Vagina (tissue), 2 donors: ENCODE data around the gene PAXX. TPM values are rescaled to one million over a fixed set of nuclear protein-coding genes. Genes with fewer than 3 reads are reported as not detected.

Experiments
- DNase-seq, 2 donors: peaks; one replicate each; pipeline ENCODE4 v3.0.0-alpha.2; 2017; ENCODE audit errors: extremely low spot score in 2 of 2
- H3K27ac ChIP-seq: fragments of 200-600 bp; sonication (generic); one replicate; pipeline ENCODE4 v1.5.1; 2019
- H3K27me3 ChIP-seq: fragments of 200-600 bp; sonication (generic); one replicate; pipeline ENCODE4 v1.5.1; 2019
- H3K36me3 ChIP-seq, 2 donors: fragments of 200-600 bp; sonication (generic); one replicate each; pipeline ENCODE4 v1.5.1; 2017 to 2019
- H3K4me1 ChIP-seq: fragments of 200-600 bp; sonication (generic); one replicate; pipeline ENCODE4 v1.5.1; 2019
- H3K4me3 ChIP-seq, 2 donors: fragments of 200-600 bp; sonication (generic); 1 replicate in 1 of 2; 2 replicates in 1 of 2; pipeline ENCODE4 v1.5.1; 2016 to 2019
- H3K9me3 ChIP-seq: fragments of 200-600 bp; sonication (generic); one replicate; pipeline ENCODE4 v1.5.1; 2019
- CTCF ChIP-seq, 3 experiments: fragments of 450-650 bp in 2 of 3; fragments of 200-600 bp in 1 of 3; sonication (generic) in 1 of 3; IDR thresholded peaks; one replicate each; pipeline ENCODE4 v1.5.1; 2017 to 2019; ENCODE audit warnings: antibody characterized with exemption in 3 of 3, mild to moderate bottlenecking in 2 of 3, moderate library complexity in 2 of 3
- POLR2A ChIP-seq, 2 donors: fragments of 450-650 bp; IDR thresholded peaks; one replicate each; pipeline ENCODE4 v1.6.1; 2017; ENCODE audit warnings: antibody characterized with exemption in 2 of 2, mild to moderate bottlenecking in 2 of 2, moderate library complexity in 2 of 2
- POLR2AphosphoS5 ChIP-seq, 2 donors: sonication (generic); formaldehyde crosslinking; IDR thresholded peaks; one replicate each; pipeline ENCODE4 v1.9.0; 2017; ENCODE audit warnings: antibody characterized with exemption in 2 of 2, mild to moderate bottlenecking in 2 of 2, low read depth in 1 of 2; ENCODE audit not compliant: insufficient read depth in 1 of 2
- intact Hi-C: fragments of 100-400 bp; cut with DNase I; formaldehyde crosslinking; loops from one replicate; pipeline ENCODE4 v1.15.1; 2023
- total RNA-seq: library from RNA; depleted of rRNA; stranded (reverse); fragments of >200 nt; gene quantifications from one replicate; pipeline ENCODE4 v1.2.3, GENCODE V29; 2016

Gene PAXX
- total RNA-seq, 1 donor from 2014 or later = 62.9 TPM

DNA sequence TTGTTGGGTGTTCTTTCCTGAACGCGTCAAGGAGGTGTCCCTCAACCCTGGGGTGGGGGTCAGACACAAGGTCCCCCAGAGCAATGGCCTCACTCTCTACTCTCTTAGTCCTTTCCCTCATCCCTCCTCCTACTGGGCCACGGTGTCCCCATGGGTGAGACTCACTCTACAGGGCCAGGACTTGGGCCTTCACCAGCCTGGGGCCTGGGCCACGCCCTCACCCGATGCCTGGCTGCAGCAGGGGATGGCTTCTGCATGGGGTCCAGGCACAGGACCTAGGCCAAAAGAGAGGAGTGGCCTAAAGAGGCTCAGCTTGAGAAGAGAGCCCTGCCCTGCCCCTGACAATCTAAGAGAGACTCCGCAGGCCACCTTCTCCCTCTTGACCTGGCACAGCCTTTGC lies 34.3 kb upstream of the PAXX start:
- intact Hi-C loops = no loop called here
- no peaks in the 10 kb centered on the region for H3K27me3 ChIP-seq
- TF ChIP-seq POLR2A (IDR thresholded peaks at IDR 0.05) = no peak
- no peak for TF ChIP-seq CTCF (IDR thresholded peaks at IDR 0.05)
- TF ChIP-seq POLR2AphosphoS5 (IDR thresholded peaks at IDR 0.05; ENCODE audit: insufficient read depth in 1 of 2, low read depth in 1 of 2) = no peak
- H3K27ac ChIP-seq = no peak overlapping the region
- H3K9me3 ChIP-seq = no peaks in the 10 kb centered on the region
- no peaks in the 10 kb centered on the region for H3K36me3 ChIP-seq
- H3K4me1 ChIP-seq = peaks cover 15% of the 10 kb centered on the region
- H3K4me3 ChIP-seq = no peak overlapping the region
- no peak for DNase-seq

- H3K27ac ChIP-seq = no peak overlapping the region
- H3K36me3 ChIP-seq = no peaks in the 10 kb centered on the region
- no peak overlapping the region for H3K4me3 ChIP-seq
- H3K9me3 ChIP-seq = no peaks in the 10 kb centered on the region
- H3K4me1 ChIP-seq = peaks cover 15% of the 10 kb centered on the region
- DNase-seq = no peak
- intact Hi-C loops = no loop called here
- TF ChIP-seq CTCF (IDR thresholded peaks at IDR 0.05) (no peak), POLR2AphosphoS5 (IDR thresholded peaks at IDR 0.05; ENCODE audit: insufficient read depth in 1 of 2, low read depth in 1 of 2) (no peak), POLR2A (IDR thresholded peaks at IDR 0.05) (no peak)
- no peaks in the 10 kb centered on the region for H3K27me3 ChIP-seq
Observed at GRCh38 chr9:136958473-136958872, 33.7 kb upstream of the PAXX start.

GRCh38 chr9:136958898-136959850 lies 33.0 kb upstream of the PAXX start:
- Histone ChIP-seq H3K27me3 (no peaks in the 10 kb centered on the region), H3K4me1 (peaks cover 17% of the 10 kb centered on the region), H3K36me3 (no peaks in the 10 kb centered on the region), H3K4me3 (no peak overlapping the region), H3K27ac (no peak overlapping the region), H3K9me3 (no peaks in the 10 kb centered on the region)
- TF ChIP-seq CTCF (IDR thresholded peaks at IDR 0.05) = no peak
- no peak for TF ChIP-seq POLR2A (IDR thresholded peaks at IDR 0.05)
- no peak for TF ChIP-seq POLR2AphosphoS5 (IDR thresholded peaks at IDR 0.05; ENCODE audit: insufficient read depth in 1 of 2, low read depth in 1 of 2)
- intact Hi-C loops = no loop called here
- DNase-seq = no peak

GRCh38 chr9:136960212-136960937 lies 31.8 kb upstream of the PAXX start:
- no peak for DNase-seq
- no peaks in the 10 kb centered on the region for H3K9me3 ChIP-seq
- intact Hi-C loops = no loop called here
- no peaks in the 10 kb centered on the region for H3K27me3 ChIP-seq
- no peaks in the 10 kb centered on the region for H3K36me3 ChIP-seq
- H3K27ac ChIP-seq = peak overlapping the region; percentile 64
- H3K4me1 ChIP-seq = peaks cover 24% of the 10 kb centered on the region
- TF ChIP-seq POLR2A (IDR thresholded peaks at IDR 0.05) = no peak
- TF ChIP-seq POLR2AphosphoS5 (IDR thresholded peaks at IDR 0.05; ENCODE audit: insufficient read depth in 1 of 2, low read depth in 1 of 2) = no peak
- no peak for TF ChIP-seq CTCF (IDR thresholded peaks at IDR 0.05)
- no peak overlapping the region for H3K4me3 ChIP-seq
